ENCODE data around the gene ARID1B.

GRCh38 chr6:157151989-157152388 lies 374.8 kb downstream of the ARID1B start:
- TF ChIP-seq MAX (CRISPR knock-in tag; IDR thresholded peaks at IDR 0.05) (no peak), CREB1 (CRISPR knock-in tag; IDR thresholded peaks at IDR 0.05) (no peak)
